ENCODE measurements around the gene CCDC170. TPM values are rescaled to one million over a fixed set of nuclear protein-coding genes. Genes with fewer than 3 reads are reported as not detected.

Gene CCDC170
- polyA plus RNA-seq, 1 donor from 2014 or later = 0.15 TPM

DNA sequence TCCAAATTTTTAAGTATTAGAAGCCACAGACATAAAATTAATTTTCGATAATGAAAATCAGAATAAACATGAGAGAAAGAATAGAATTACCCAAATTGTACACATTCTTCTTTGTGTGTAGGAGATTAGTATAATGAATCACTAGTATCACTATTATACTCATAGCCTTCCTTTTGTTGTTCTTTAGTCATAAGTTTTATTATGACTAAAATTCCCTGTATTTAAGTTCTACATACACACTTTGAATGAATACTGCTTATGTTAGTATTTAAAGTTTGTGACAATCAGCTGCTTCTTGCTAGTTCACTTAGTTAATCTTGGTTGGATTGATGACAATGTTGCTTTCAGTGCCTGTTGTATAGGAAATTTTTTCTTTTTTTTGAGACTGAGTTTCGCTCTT, 72.7 kb downstream of the CCDC170 start:
- no peaks in the 10 kb centered on the region for H3K9me2 ChIP-seq (ENCODE audit: insufficient read depth, low read length)
- no peak overlapping the region for H2AFZ ChIP-seq (ENCODE audit: low read depth, low read length)
- H3F3A ChIP-seq (ENCODE audit: insufficient read depth, low read length, poor library complexity, severe bottlenecking) = no peaks in the 10 kb centered on the region
- H3K27me3 ChIP-seq (ENCODE audit: insufficient read depth, low read depth, low read length) = no peaks in the 10 kb centered on the region
- no peaks in the 10 kb centered on the region for H3K79me2 ChIP-seq (replicated peaks; ENCODE audit: insufficient read depth, low read length)
- H3K27ac ChIP-seq (ENCODE audit: low read length) = no peak overlapping the region
- TF ChIP-seq EP300 (conservative IDR thresholded peaks at IDR 0.05; ENCODE audit: poor library complexity, severe bottlenecking) (no peak), SMC3 (conservative IDR thresholded peaks at IDR 0.05; ENCODE audit: poor library complexity) (no peak), EZH2 (IDR thresholded peaks at IDR 0.05; ENCODE audit: borderline replicate concordance, insufficient read depth, low read length, poor library complexity, severe bottlenecking) (no peak), RAD21 (conservative IDR thresholded peaks at IDR 0.05) (no peak), TAF1 (IDR thresholded peaks at IDR 0.05; ENCODE audit: low read depth) (no peak), POLR2AphosphoS5 (IDR thresholded peaks at IDR 0.05) (no peak), MXI1 (conservative IDR thresholded peaks at IDR 0.05; ENCODE audit: poor library complexity, severe bottlenecking) (no peak)
- TF ChIP-seq, protein P1, sequence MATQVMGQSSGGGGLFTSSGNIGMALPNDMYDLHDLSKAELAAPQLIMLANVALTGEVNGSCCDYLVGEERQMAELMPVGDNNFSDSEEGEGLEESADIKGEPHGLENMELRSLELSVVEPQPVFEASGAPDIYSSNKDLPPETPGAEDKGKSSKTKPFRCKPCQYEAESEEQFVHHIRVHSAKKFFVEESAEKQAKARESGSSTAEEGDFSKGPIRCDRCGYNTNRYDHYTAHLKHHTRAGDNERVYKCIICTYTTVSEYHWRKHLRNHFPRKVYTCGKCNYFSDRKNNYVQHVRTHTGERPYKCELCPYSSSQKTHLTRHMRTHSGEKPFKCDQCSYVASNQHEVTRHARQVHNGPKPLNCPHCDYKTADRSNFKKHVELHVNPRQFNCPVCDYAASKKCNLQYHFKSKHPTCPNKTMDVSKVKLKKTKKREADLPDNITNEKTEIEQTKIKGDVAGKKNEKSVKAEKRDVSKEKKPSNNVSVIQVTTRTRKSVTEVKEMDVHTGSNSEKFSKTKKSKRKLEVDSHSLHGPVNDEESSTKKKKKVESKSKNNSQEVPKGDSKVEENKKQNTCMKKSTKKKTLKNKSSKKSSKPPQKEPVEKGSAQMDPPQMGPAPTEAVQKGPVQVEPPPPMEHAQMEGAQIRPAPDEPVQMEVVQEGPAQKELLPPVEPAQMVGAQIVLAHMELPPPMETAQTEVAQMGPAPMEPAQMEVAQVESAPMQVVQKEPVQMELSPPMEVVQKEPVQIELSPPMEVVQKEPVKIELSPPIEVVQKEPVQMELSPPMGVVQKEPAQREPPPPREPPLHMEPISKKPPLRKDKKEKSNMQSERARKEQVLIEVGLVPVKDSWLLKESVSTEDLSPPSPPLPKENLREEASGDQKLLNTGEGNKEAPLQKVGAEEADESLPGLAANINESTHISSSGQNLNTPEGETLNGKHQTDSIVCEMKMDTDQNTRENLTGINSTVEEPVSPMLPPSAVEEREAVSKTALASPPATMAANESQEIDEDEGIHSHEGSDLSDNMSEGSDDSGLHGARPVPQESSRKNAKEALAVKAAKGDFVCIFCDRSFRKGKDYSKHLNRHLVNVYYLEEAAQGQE (IDR thresholded peaks at IDR 0.05; ENCODE audit: borderline replicate concordance) = no peak
- H3K9ac ChIP-seq (ENCODE audit: low read length) = no peak overlapping the region
- no peak overlapping the region for H3K4me2 ChIP-seq (ENCODE audit: low read length)
- no peaks in the 10 kb centered on the region for H3K36me3 ChIP-seq (ENCODE audit: insufficient read depth, low read length)
- H3K9me3 ChIP-seq (ENCODE audit: low read length) = peaks cover 10% of the 10 kb centered on the region
- no peak overlapping the region for H3K4me3 ChIP-seq (ENCODE audit: low read length)
- H4K20me1 ChIP-seq (ENCODE audit: insufficient read depth) = no peaks in the 10 kb centered on the region

DNA sequence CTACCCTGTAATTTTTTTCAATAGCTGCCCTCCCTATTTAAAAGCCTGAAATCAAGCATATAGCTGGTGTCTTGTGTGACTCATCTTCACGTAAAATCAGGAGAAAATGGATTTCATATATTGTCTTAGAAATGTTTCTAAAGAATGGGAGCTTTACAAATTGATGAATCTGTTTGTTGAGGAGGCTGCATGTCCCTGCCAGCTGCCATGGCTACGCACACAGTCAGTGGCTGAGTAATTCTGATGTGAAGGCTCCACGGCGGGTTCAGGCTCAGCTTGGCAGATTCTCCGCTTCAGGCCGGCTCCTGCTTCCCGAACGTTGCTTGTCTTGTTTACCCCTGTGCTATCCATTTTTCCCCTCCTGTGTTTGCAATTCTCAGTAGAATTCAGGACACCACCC, 82.8 kb downstream of the CCDC170 start:
- Histone ChIP-seq H3K9me3 (ENCODE audit: low read length) (no peaks in the 10 kb centered on the region), H3K79me2 (replicated peaks; ENCODE audit: insufficient read depth, low read length) (no peaks in the 10 kb centered on the region), H3K4me2 (ENCODE audit: low read length) (no peak overlapping the region), H3K27me3 (ENCODE audit: insufficient read depth, low read depth, low read length) (no peaks in the 10 kb centered on the region), H4K20me1 (ENCODE audit: insufficient read depth) (no peaks in the 10 kb centered on the region), H3K9ac (ENCODE audit: low read length) (no peak overlapping the region), H3K9me2 (ENCODE audit: insufficient read depth, low read length) (no peaks in the 10 kb centered on the region), H3K36me3 (ENCODE audit: insufficient read depth, low read length) (no peaks in the 10 kb centered on the region), H3K4me3 (ENCODE audit: low read length) (no peak overlapping the region), H3F3A (ENCODE audit: insufficient read depth, low read length, poor library complexity, severe bottlenecking) (no peaks in the 10 kb centered on the region), H3K27ac (ENCODE audit: low read length) (no peak overlapping the region), H2AFZ (ENCODE audit: low read depth, low read length) (no peak overlapping the region)
- TF ChIP-seq POLR2AphosphoS5 (IDR thresholded peaks at IDR 0.05) (no peak), SMC3 (conservative IDR thresholded peaks at IDR 0.05; ENCODE audit: poor library complexity) (no peak), MXI1 (conservative IDR thresholded peaks at IDR 0.05; ENCODE audit: poor library complexity, severe bottlenecking) (no peak)
- TF ChIP-seq, protein P1 (IDR thresholded peaks at IDR 0.05; ENCODE audit: borderline replicate concordance) = no peak
